HG02759 (cell line): ENCODE data around the gene MED9.
"Not testable (repeated sequence)": the region's sequence is repeated elsewhere in the genome, so short reads cannot be mapped to it uniquely, and the experiment has no call there.

Source experiments
- ATAC-seq: cut with Tn5 transposase; IDR thresholded peaks from one replicate; pipeline ENCODE4 v1.9.1; 2021; ENCODE audit warnings: mild to moderate bottlenecking, moderate library complexity; ENCODE audit not compliant: unreplicated experiment

The MED9 gene

GRCh38 chr17:17454700-17455099, 22.1 kb upstream of the MED9 start:
- ATAC-seq: not testable (repeated sequence)

DNA sequence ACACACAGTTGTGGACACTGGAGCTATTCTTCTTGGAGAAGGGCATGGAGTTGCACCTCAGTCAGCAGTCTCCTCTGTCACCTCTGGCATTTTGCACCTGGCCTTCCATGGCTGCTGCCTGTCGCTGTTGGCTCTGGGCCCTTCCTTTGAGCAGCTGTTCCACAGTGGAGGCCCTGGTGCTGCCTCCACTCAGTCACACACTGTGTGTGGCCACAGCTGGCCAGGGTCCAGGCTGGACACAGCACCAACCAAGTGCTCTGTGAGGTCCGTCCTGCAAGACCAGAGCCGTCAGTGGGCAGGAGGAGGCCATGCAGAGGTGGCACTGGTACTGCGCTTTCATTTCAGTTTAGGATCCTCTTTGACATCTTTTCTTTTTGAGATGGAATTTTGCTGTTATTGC, 21.6 kb upstream of the MED9 start:
- ATAC-seq: no peak

DNA sequence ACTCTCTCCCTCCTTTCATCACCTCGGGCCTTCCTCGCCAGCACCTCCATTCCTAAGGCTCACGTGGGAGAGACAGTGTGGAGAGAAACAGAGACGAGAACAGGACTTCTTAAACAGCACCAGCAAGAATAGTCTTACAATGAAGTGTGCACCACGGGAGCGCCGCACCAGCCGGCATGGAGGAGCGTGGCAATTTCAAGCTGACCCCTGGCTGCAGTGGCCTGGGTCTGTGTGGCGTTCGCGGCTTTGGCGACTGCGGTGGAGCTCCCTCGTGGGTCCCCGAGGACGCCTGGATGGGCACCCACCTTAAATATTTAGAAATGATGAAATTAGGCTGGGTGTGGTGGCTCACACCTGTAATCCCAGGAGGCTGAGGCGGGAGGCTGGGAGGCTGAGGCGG, 20.5 kb upstream of the MED9 start:
- no peak for ATAC-seq

DNA sequence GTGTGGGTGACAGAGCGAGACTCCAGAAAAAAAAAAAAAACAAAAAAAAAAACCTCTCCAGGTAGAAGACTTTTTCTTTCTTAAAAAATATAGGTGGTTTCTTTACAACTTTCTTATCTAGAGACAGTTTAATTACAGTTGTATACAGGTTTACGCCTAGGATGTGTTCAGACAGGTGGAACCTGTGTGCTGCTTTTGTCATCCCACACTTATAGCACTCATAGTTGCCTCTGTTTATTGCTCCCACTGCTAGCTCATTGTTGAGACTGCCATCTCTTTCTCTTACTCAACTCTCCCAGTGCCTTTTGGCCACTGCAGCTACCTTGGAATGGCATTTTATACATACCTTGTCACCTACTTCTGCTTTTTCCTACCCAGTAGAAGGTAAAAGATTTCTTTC, 19.1 kb upstream of the MED9 start:
- ATAC-seq: no peak

GRCh38 chr17:17460038-17460437, 16.8 kb upstream of the MED9 start:
- ATAC-seq: no peak

GRCh38 chr17:17462048-17462824, 14.6 kb upstream of the MED9 start:
- ATAC-seq: no peak

- ATAC-seq: no peak
Observed at GRCh38 chr17:17463821-17464220, 13.0 kb upstream of the MED9 start.

- ATAC-seq: not testable (repeated sequence)
Observed at GRCh38 chr17:17465878-17466277, 10.9 kb upstream of the MED9 start.

GRCh38 chr17:17466511-17466910, 10.3 kb upstream of the MED9 start:
- ATAC-seq: no peak

- ATAC-seq: no peak
Observed at GRCh38 chr17:17467016-17467415, 9.8 kb upstream of the MED9 start.

GRCh38 chr17:17467720-17468119, 9.1 kb upstream of the MED9 start:
- ATAC-seq: no peak

DNA sequence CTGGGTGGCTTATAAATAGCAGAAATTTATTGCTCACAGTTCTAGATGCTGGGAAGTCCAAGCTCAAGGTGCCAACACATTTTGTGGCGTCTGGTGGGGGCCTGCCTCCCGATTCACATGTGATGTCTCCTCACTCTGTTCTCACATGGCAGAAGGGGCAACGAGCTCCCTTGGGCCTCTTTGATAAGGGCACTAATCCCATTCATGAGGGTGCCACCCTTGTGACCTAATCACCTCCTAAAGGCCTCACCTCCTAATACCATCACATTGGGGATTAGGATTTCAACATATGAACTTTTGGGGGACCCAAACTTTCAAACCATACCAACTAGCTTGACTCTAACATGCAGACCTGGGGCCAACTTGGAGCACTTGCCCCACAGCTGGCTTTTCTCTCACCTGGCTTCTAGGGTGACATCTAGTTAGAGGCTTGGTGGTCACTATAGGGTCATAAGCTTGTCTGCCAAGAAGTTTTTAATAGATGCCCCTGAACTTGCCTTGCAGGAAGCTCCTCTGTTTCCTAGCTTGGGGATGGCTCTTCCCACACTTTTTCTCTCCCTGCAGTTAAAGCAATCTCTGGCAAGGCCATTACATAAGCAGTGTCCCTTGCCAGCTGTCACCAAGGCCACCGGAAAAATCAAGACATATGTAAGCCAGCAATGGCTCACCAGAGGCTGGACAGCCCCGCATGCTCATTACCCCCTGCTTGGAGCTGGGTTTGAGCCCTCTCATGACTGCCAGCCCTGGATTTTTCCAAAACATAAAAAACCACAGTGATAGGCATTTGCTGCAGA, 8.4 kb upstream of the MED9 start:
- no peak for ATAC-seq

- no peak for ATAC-seq
Observed at GRCh38 chr17:17469358-17469757, 7.4 kb upstream of the MED9 start.

DNA sequence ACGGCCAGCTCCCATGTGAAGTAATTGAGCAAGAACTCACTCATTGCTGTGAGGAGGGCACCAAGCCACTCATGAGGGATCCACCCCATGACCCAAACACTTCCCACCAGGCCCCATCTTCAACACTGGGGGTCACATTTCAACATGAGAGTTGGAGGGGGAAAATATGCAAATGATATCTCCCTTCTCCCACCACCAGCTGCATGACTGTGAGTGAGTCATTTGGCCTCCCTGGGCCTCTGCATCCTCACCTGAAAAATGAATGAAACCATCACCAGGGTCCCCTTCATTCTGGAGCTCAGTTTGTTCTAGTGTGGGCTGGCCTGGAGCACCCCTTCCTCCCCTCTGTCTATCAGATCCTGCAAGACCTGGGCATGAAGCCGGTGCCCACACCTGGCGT, 6.8 kb upstream of the MED9 start:
- no peak for ATAC-seq

DNA sequence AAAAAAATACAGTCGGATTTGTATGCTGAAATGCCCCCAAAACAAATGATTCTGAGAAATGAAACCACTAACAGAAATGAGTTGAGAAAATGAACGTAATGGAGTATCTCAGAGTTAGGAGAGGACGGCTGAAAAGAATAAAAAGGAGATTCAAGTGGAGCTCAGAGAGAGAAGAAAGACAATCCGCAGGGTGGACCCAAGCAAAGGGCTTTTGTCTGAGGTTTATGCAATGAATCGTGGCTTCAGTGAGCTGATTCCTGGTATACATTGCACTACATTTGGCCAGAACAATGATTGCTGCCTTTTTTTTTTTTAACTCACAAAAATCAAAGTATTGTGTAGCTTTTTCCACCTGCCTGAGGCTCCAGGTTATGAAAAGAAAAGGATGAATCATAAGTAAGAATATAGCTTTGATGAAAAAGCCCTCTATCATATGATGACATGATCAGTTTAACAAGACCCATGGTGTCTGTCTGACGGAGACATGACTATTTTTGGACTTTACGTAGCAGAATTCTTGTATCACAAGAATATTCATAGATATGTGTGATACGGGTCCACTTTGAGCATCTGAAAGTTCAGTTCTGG, 4.4 kb upstream of the MED9 start:
- no peak for ATAC-seq

DNA sequence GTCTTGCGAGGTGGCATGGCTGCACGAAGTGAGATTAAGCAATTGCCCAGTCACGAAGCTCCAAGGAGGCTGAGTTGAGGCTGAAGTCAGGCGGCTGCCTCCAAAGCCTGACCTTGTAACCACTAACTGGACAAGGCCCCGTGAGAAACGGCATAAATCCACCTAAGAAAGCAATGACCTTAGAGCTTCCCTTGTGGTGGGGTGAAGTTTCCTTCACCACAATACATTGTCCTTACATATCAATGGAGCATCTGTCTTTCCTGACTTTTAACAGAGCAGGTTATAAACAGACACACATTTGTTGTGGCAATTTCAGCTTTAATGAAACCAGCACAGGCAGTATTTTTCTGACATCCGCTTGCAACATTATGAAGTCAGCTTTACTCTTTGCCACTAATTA, 2.5 kb upstream of the MED9 start:
- no peak for ATAC-seq

- ATAC-seq: no peak
Observed at GRCh38 chr17:17479209-17479608, 2.4 kb downstream of the MED9 start.

GRCh38 chr17:17480593-17481148, 3.9 kb downstream of the MED9 start:
- no peak for ATAC-seq

- ATAC-seq: no peak
Observed at GRCh38 chr17:17481860-17482259, 5.1 kb downstream of the MED9 start.

GRCh38 chr17:17484451-17484899, 7.7 kb downstream of the MED9 start:
- ATAC-seq: no peak

DNA sequence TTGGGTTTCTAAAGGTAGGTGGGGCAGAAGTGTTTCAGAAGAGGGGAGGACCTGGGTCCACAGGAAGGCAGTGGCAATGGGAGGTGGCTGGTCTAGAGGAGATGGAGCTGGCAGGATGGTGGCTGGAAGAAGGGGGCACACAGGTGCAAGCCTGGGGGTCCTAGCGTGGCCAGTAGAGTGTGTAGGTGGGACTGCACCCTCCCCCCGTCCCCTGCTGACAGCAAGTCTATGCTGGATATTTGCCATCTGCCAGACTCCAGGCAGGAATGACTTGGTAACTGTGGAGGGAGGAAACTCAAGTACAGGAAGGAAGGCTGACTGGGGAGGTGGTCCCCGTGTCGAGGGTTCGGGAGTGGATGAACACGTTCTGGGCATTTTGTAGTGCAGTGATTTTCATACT, 8.6 kb downstream of the MED9 start:
- ATAC-seq: no peak

DNA sequence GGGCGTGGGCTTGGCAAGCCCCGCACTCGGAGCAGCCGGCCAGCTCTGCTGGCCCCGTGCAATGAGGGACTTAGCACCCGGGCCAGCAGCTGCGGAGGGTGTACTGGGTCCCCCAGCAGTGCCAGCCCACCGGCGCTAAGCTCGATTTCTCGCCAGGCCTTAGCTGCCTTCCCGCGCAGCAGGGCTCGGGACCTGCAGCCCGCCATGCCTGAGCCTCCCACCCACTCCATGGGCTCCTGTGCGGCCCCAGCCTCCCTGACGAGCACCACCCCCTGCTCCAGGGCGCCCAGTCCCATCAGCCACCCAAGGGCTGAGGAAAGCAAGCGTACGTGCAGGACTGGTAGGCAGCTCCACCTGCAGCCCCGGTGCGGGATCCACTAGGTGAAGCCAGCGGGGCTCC, 9.6 kb downstream of the MED9 start:
- not testable (repeated sequence) for ATAC-seq
